Hepatocyte (in vitro differentiated cells): ENCODE data around the gene EIF4G3. TPM values are rescaled to one million over a fixed set of nuclear protein-coding genes. Genes with fewer than 3 reads are reported as not detected.
A peak's percentile ranks its signal among the peaks of the same experiment; 100 is the strongest.

ENCODE experiments used
- DNase-seq: peaks from one replicate; pipeline ENCODE4 v3.0.0-alpha.2; 2016; ENCODE audit warnings: low spot score
- H2AFZ ChIP-seq: fragments of 200-600 bp; sonication (generic); 2 replicates; pipeline ENCODE4 v1.6.0; 2016; ENCODE audit warnings: antibody characterized with exemption, mild to moderate bottlenecking
- H3K27ac ChIP-seq: fragments of 200-600 bp; sonication (generic); 2 replicates; pipeline ENCODE4 v1.5.1; 2016; ENCODE audit warnings: mild to moderate bottlenecking
- H3K27me3 ChIP-seq: fragments of 200-600 bp; sonication (generic); 2 replicates; pipeline ENCODE4 v1.6.1; 2016
- H3K36me3 ChIP-seq: fragments of 200-600 bp; sonication (generic); replicated peaks from 2 replicates; pipeline ENCODE4 v1.5.1; 2016; ENCODE audit warnings: low read depth; ENCODE audit not compliant: insufficient read depth
- H3K4me1 ChIP-seq: fragments of 200-600 bp; sonication (generic); 2 replicates; pipeline ENCODE4 v1.5.1; 2016; ENCODE audit warnings: mild to moderate bottlenecking, moderate library complexity; ENCODE audit not compliant: insufficient read depth
- H3K4me2 ChIP-seq: fragments of 200-600 bp; sonication (generic); 2 replicates; pipeline ENCODE4 v1.6.0; 2016
- H3K4me3 ChIP-seq: fragments of 200-600 bp; sonication (generic); 2 replicates; pipeline ENCODE4 v1.5.1; 2016; ENCODE audit warnings: mild to moderate bottlenecking
- H3K79me2 ChIP-seq: fragments of 200-600 bp; sonication (generic); 2 replicates; pipeline ENCODE4 v1.6.0; 2017; ENCODE audit warnings: mild to moderate bottlenecking
- H3K9me2 ChIP-seq: fragments of 200-600 bp; sonication (generic); replicated peaks from 2 replicates; pipeline ENCODE4 v1.6.0; 2017; ENCODE audit warnings: mild to moderate bottlenecking; ENCODE audit not compliant: insufficient read depth
- H3K9me3 ChIP-seq: fragments of 200-600 bp; sonication (generic); 2 replicates; pipeline ENCODE4 v1.5.1; 2016; ENCODE audit warnings: low read depth, mild to moderate bottlenecking
- H4K20me1 ChIP-seq: fragments of 200-600 bp; sonication (generic); 2 replicates; pipeline ENCODE4 v1.6.0; 2016; ENCODE audit warnings: mild to moderate bottlenecking; ENCODE audit not compliant: insufficient read depth, poor library complexity, severe bottlenecking
- CTCF ChIP-seq: fragments of 200-600 bp; sonication (generic); IDR thresholded peaks from 2 replicates; pipeline ENCODE4 v1.5.1; 2016; ENCODE audit warnings: antibody characterized with exemption, mild to moderate bottlenecking; ENCODE audit not compliant: poor library complexity
- EZH2 ChIP-seq: fragments of 200-600 bp; sonication (generic); IDR thresholded peaks from 2 replicates; pipeline ENCODE4 v1.6.1; 2016; ENCODE audit warnings: antibody characterized with exemption, mild to moderate bottlenecking, borderline replicate concordance
- EZH2phosphoT487 ChIP-seq: fragments of 200-600 bp; sonication (generic); IDR thresholded peaks from one replicate; pipeline ENCODE4 v1.6.1; 2018; ENCODE audit warnings: antibody characterized with exemption, mild to moderate bottlenecking, low read depth, moderate library complexity; ENCODE audit not compliant: unreplicated experiment, severe bottlenecking
- WGBS: methylation state at CpG from one replicate; pipeline ENCODE4 v1.1.6; 2016; ENCODE audit warnings: low lambda C conversion rate; ENCODE audit errors: missing lambda C conversion rate; 5-methylcytosine and 5-hydroxymethylcytosine counted together
- polyA plus RNA-seq: library from polyadenylated mRNA; unstranded; fragments of >200 nt; fragmentation: Nextera tagmentation; extraction: Ambion mirVana; gene quantifications from 2 replicates; pipeline ENCODE4 v1.2.1, GENCODE V29; 2016
- total RNA-seq: library from RNA; depleted of rRNA; stranded (reverse); fragments of >200 nt; gene quantifications from 2 replicates; pipeline ENCODE4 v1.2.3, GENCODE V29; 2014

The EIF4G3 gene
- total and polyA plus RNA-seq, 2 experiments from 2014 or later = 33.4 to 42.2 TPM

DNA sequence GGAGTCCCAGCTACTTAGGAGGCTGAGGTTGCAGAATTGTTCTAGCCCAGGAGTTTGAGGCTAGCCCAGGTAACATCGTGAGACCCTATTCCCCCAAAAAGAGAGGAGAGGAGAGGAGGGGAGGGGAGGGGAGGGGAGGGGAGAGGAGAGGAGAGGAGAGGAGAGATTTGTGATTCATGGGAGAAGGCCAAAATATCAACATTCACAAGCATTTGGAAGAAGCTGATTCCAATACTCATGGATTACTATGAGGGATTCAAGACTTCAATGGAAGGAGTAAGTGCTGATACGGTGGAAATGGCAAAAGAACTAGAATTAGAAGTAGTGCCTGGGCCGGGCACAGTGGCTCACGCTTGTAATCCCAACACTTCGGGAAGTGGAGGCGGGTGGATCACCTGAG lies 187.8 kb downstream of the EIF4G3 start:
- no peaks in the 10 kb centered on the region for H3K27me3 ChIP-seq
- peaks cover 6% of the 10 kb centered on the region for H4K20me1 ChIP-seq
- DNase-seq = no peak

GRCh38 chr1:20987831-20988825 lies 188.6 kb downstream of the EIF4G3 start:
- H3K4me3 ChIP-seq = no peak overlapping the region
- peaks cover 12% of the 10 kb centered on the region for H3K4me1 ChIP-seq
- H3K9me2 ChIP-seq = no peaks in the 10 kb centered on the region
- H4K20me1 ChIP-seq = peaks cover 6% of the 10 kb centered on the region
- no peak overlapping the region for H2AFZ ChIP-seq
- DNase-seq = no peak
- TF ChIP-seq CTCF (no peak), EZH2 (no peak), EZH2phosphoT487 (no peak)
- no peak overlapping the region for H3K4me2 ChIP-seq
- H3K27ac ChIP-seq = peak overlapping the region; percentile 26
- no peaks in the 10 kb centered on the region for H3K27me3 ChIP-seq
- no peaks in the 10 kb centered on the region for H3K9me3 ChIP-seq
- no peaks in the 10 kb centered on the region for H3K36me3 ChIP-seq
- H3K79me2 ChIP-seq = peaks cover 17% of the 10 kb centered on the region

More for the DNA sequence above, 187.8 kb downstream of the EIF4G3 start:
- H3K9me2 ChIP-seq = no peaks in the 10 kb centered on the region
- no peak overlapping the region for H2AFZ ChIP-seq
- H3K27ac ChIP-seq = no peak overlapping the region
- H3K4me1 ChIP-seq = peaks cover 13% of the 10 kb centered on the region
- peaks cover 17% of the 10 kb centered on the region for H3K79me2 ChIP-seq
- WGBS = 91% methylated on average over 6 of the region's 6 CpGs
- no peaks in the 10 kb centered on the region for H3K36me3 ChIP-seq
- H3K4me3 ChIP-seq = no peak overlapping the region
- no peak for TF ChIP-seq EZH2phosphoT487
- no peak for TF ChIP-seq CTCF
- TF ChIP-seq EZH2 = no peak
- no peak overlapping the region for H3K4me2 ChIP-seq
- H3K9me3 ChIP-seq = no peaks in the 10 kb centered on the region

- no peaks in the 10 kb centered on the region for H3K9me3 ChIP-seq
- no peak overlapping the region for H3K4me2 ChIP-seq
- no peak for DNase-seq
- H4K20me1 ChIP-seq = no peaks in the 10 kb centered on the region
- no peak overlapping the region for H3K27ac ChIP-seq
- peaks cover 13% of the 10 kb centered on the region for H3K79me2 ChIP-seq
- no peaks in the 10 kb centered on the region for H3K27me3 ChIP-seq
- H3K36me3 ChIP-seq = no peaks in the 10 kb centered on the region
- no peak overlapping the region for H3K4me3 ChIP-seq
- WGBS = 91% methylated on average over 3 of the region's 3 CpGs
- no peak overlapping the region for H2AFZ ChIP-seq
- TF ChIP-seq EZH2 (no peak), EZH2phosphoT487 (no peak), CTCF (no peak)
- H3K4me1 ChIP-seq = no peaks in the 10 kb centered on the region
- no peaks in the 10 kb centered on the region for H3K9me2 ChIP-seq
These were observed 193.3 kb downstream of the EIF4G3 start for GRCh38 chr1:20983297-20983889.
